ENCODE results near the gene PKD1L1.

- TF ChIP-seq CTCF (IDR thresholded peaks at IDR 0.05) (no peak), POLR2A (IDR thresholded peaks at IDR 0.05) (no peak)
Observed at GRCh38 chr7:47771336-47771989, 176.8 kb downstream of the PKD1L1 start.

All from transverse colon (tissue), 3 donors.